H1 (cell line): Measurements from ENCODE around the gene TLK2.
"Not testable (repeated sequence)": the region's sequence is repeated elsewhere in the genome, so short reads cannot be mapped to it uniquely, and the experiment has no call there.

Experiments used
- CHD2 ChIP-seq: IDR thresholded peaks from 2 replicates; pipeline ENCODE4 v1.6.1; 2012; ENCODE audit warnings: low read length, improper control_type of control experiment
- FOSL1 ChIP-seq: IDR thresholded peaks from 2 replicates; pipeline ENCODE4 v1.6.1; 2011; ENCODE audit warnings: mild to moderate bottlenecking, low read depth, low read length, moderate library complexity; ENCODE audit not compliant: insufficient read depth
- POLR2A ChIP-seq, 2 experiments: IDR thresholded peaks; 1 replicate in 1 of 2; 2 replicates in 1 of 2; pipeline ENCODE4 v1.6.1; 2011; ENCODE audit warnings: low read depth in 2 of 2, low read length in 2 of 2, mild to moderate bottlenecking in 2 of 2; ENCODE audit errors: control extremely low read depth in 1 of 2
- POLR2AphosphoS5 ChIP-seq: IDR thresholded peaks from 2 replicates; pipeline ENCODE4 v1.6.1; 2011; ENCODE audit warnings: low read depth, low read length
- SP2 ChIP-seq: IDR thresholded peaks from 2 replicates; pipeline ENCODE4 v1.6.1; 2012; ENCODE audit warnings: mild to moderate bottlenecking, low read length, inconsistent platforms
- TAF1 ChIP-seq: IDR thresholded peaks from 2 replicates; pipeline ENCODE4 v1.6.1; 2011; ENCODE audit warnings: mild to moderate bottlenecking, low read depth, low read length
- TEAD4 ChIP-seq: IDR thresholded peaks from 2 replicates; pipeline ENCODE4 v1.6.1; 2012; ENCODE audit warnings: low read depth, low read length, inconsistent platforms, mixed read lengths
- YY1 ChIP-seq: IDR thresholded peaks from 2 replicates; pipeline ENCODE4 v1.6.1; 2011; ENCODE audit warnings: low read depth, mild to moderate bottlenecking, low read length
- TF ChIP-seq, protein P1 (sequence below), 3 experiments: IDR thresholded peaks; 1 replicate in 2 of 3; 2 replicates in 1 of 3; pipeline versions ENCODE4 v1.5.1 to v1.6.1; 2011; ENCODE audit warnings: low read length in 3 of 3, mild to moderate bottlenecking in 3 of 3, inconsistent platforms in 2 of 3, low read depth in 1 of 3, moderate library complexity in 1 of 3; ENCODE audit not compliant: insufficient read depth in 1 of 3; ENCODE audit errors: control extremely low read depth in 1 of 3
- TF ChIP-seq, protein P2 (sequence below): IDR thresholded peaks from 2 replicates; pipeline ENCODE4 v1.6.1; 2011; ENCODE audit warnings: low read length, improper control_type of control experiment

DNA sequence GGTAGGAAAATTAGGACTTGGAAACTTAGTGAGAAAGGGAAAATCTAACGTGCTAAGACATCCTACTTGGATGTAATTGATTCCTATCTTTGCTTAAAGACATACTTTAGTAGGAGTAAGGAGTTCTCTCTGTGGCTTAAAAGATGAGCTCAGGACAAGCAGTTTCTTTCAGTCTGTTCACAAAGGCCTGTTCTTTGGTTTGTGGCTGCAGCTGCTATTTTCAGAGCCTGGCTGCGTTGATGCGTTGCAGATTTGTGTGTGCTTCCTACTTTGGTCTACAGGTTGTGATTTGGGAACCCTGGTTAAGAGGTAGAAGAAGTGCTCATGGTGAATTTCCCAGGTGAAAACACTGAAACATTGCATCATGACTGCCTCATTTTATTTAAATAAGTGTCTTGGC, 24.5 kb upstream of the TLK2 start:
- TF ChIP-seq TEAD4; POLR2A (IDR thresholded peaks at IDR 0.05; ENCODE audit: control extremely low read depth in 1 of 2, low read depth in 2 of 2, low read length in 2 of 2); TAF1; POLR2AphosphoS5; YY1; FOSL1; CHD2; SP2: not testable (repeated sequence)
- TF ChIP-seq, protein P1, sequence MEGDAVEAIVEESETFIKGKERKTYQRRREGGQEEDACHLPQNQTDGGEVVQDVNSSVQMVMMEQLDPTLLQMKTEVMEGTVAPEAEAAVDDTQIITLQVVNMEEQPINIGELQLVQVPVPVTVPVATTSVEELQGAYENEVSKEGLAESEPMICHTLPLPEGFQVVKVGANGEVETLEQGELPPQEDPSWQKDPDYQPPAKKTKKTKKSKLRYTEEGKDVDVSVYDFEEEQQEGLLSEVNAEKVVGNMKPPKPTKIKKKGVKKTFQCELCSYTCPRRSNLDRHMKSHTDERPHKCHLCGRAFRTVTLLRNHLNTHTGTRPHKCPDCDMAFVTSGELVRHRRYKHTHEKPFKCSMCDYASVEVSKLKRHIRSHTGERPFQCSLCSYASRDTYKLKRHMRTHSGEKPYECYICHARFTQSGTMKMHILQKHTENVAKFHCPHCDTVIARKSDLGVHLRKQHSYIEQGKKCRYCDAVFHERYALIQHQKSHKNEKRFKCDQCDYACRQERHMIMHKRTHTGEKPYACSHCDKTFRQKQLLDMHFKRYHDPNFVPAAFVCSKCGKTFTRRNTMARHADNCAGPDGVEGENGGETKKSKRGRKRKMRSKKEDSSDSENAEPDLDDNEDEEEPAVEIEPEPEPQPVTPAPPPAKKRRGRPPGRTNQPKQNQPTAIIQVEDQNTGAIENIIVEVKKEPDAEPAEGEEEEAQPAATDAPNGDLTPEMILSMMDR (IDR thresholded peaks at IDR 0.05; ENCODE audit: control extremely low read depth in 1 of 3, insufficient read depth in 1 of 3, low read depth in 1 of 3, low read length in 3 of 3): not testable (repeated sequence)
- TF ChIP-seq, protein P2, sequence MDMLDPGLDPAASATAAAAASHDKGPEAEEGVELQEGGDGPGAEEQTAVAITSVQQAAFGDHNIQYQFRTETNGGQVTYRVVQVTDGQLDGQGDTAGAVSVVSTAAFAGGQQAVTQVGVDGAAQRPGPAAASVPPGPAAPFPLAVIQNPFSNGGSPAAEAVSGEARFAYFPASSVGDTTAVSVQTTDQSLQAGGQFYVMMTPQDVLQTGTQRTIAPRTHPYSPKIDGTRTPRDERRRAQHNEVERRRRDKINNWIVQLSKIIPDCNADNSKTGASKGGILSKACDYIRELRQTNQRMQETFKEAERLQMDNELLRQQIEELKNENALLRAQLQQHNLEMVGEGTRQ: not testable (repeated sequence)
